K562 (cell line): Measurements from ENCODE around the gene MED31. TPM values are rescaled to one million over a fixed set of nuclear protein-coding genes. Genes with fewer than 3 reads are reported as not detected.

ENCODE experiments used
- ATAC-seq: fragments of 200-7000 bp; cut with Tn5 transposase; 3 replicates; pipeline ENCODE4 v1.9.1; 2020; ENCODE audit warnings: moderate library complexity
- BruUV-seq: library from RNA; stranded (reverse); fragments of 400-500 nt; replicated peaks from 2 replicates; lab custom pipeline; 2021; lab: Mats Ljungman, UMichigan
- CTCF ChIA-PET: fragments of 300-600 bp; formaldehyde crosslinking; extraction: SDS; loops from one replicate; lab custom pipeline; 2021; ENCODE audit warnings: low intra/inter-chr PET ratio; lab: Yijun Ruan, JAX
- POLR2A ChIA-PET: fragments of 300-600, 350-650 bp; sonication (Branson Sonifier 250); formaldehyde crosslinking; extraction: SDS; loops from one replicate; lab custom pipeline; 2021; ENCODE audit warnings: antibody characterized with exemption, inconsistent platforms; lab: Yijun Ruan, JAX
- DNase-seq, 4 experiments: peaks; one replicate each; pipeline versions ENCODE4 v3.0.0 to v3.0.0-alpha.2; 2011 to 2018; ENCODE audit warnings: low spot score in 3 of 4, mixed read lengths in 3 of 4; ENCODE audit errors: extremely low read depth in 1 of 4
- FAIRE-seq: peaks from 2 replicates; lab custom pipeline; 2011; peaks lifted over from hg19 to GRCh38; lab: Jason Lieb, UNC
- H2AFZ ChIP-seq: 2 replicates; pipeline ENCODE4 v1.6.0; 2011; ENCODE audit warnings: low read depth, low read length, control low read depth, inconsistent platforms
- H3K27ac ChIP-seq: fragments of 200-600 bp; 3 replicates; pipeline ENCODE4 v1.8.0; 2011; ENCODE audit warnings: low read depth, mild to moderate bottlenecking, control low read depth, inconsistent platforms, low read length, moderate library complexity, mixed read lengths; ENCODE audit errors: extremely low read depth
- H3K27me3 ChIP-seq, 2 experiments: fragments of 300-600 bp in 1 of 2; 2 replicates in 1 of 2; 3 replicates in 1 of 2; pipeline versions ENCODE4 v1.6.0 to v1.8.0; 2011; ENCODE audit warnings: inconsistent platforms in 2 of 2, low read length in 2 of 2, mild to moderate bottlenecking in 1 of 2, mixed read lengths in 1 of 2, moderate library complexity in 1 of 2; ENCODE audit not compliant: control insufficient read depth in 2 of 2, insufficient read depth in 2 of 2
- H3K36me3 ChIP-seq: fragments of 300-600 bp; 3 replicates; pipeline ENCODE4 v1.8.0; 2011; ENCODE audit warnings: mild to moderate bottlenecking, low read length, inconsistent platforms; ENCODE audit not compliant: control insufficient read depth, insufficient read depth
- H3K4me1 ChIP-seq, 2 experiments: fragments of 200-600 bp in 1 of 2; replicated peaks in 1 of 2; 2 replicates in 1 of 2; 3 replicates in 1 of 2; pipeline versions ENCODE4 v1.5.1 to v1.8.0; 2011; ENCODE audit warnings: inconsistent platforms in 2 of 2, low read length in 2 of 2, mild to moderate bottlenecking in 1 of 2, mixed read lengths in 1 of 2, moderate library complexity in 1 of 2; ENCODE audit not compliant: control insufficient read depth in 2 of 2, insufficient read depth in 2 of 2
- H3K4me2 ChIP-seq: 2 replicates; pipeline ENCODE4 v1.6.1; 2011; ENCODE audit warnings: low read length, control low read depth, inconsistent platforms, mixed read lengths; ENCODE audit not compliant: insufficient read depth
- H3K4me3 ChIP-seq: fragments of 200-600 bp; sonication (generic), shearing (Covaris generic); 2 replicates; pipeline ENCODE4 v1.5.1; 2016; ENCODE audit warnings: control low read depth, inconsistent platforms
- H3K79me2 ChIP-seq: fragments of 200-600 bp; 3 replicates; pipeline ENCODE4 v1.8.0; 2011; ENCODE audit warnings: low read length, inconsistent platforms; ENCODE audit not compliant: control insufficient read depth, insufficient read depth
- H3K9ac ChIP-seq, 2 experiments: 2 replicates each; pipeline versions ENCODE4 v1.6.0 to v1.6.1; 2011; ENCODE audit warnings: low read depth in 2 of 2, low read length in 2 of 2, control low read depth in 1 of 2, inconsistent platforms in 1 of 2, mild to moderate bottlenecking in 1 of 2, mixed read lengths in 1 of 2; ENCODE audit not compliant: insufficient read depth in 1 of 2
- H3K9me1 ChIP-seq: one replicate; pipeline ENCODE4 v1.6.0; 2011; ENCODE audit warnings: inconsistent platforms, mild to moderate bottlenecking, low read length, moderate library complexity; ENCODE audit not compliant: control insufficient read depth, insufficient read depth
- H3K9me3 ChIP-seq: replicated peaks from 2 replicates; pipeline ENCODE4 v1.5.1; 2011; ENCODE audit warnings: low read depth, low read length, inconsistent platforms; ENCODE audit not compliant: control insufficient read depth, insufficient read depth
- H4K20me1 ChIP-seq: replicated peaks from 2 replicates; pipeline ENCODE4 v1.6.1; 2011; ENCODE audit warnings: low read length, inconsistent platforms, mixed read lengths; ENCODE audit not compliant: control insufficient read depth, insufficient read depth
- CEBPG ChIP-seq, 3 experiments: fragments of 200-800 bp in 1 of 3; sonication (Bioruptor generic) in 1 of 3; sonication (generic) in 1 of 3; formaldehyde crosslinking in 1 of 3; IDR thresholded peaks in 2 of 3; conservative IDR thresholded peaks in 1 of 3; 2 replicates each; pipeline versions ENCODE4 v1.6.1 to v1.8.0; 2016 to 2022; ENCODE audit warnings: missing compliant biosample characterization in 2 of 3, missing genetic modification characterization in 2 of 3, mild to moderate bottlenecking in 1 of 3, missing genetic modification reagents in 1 of 3
- EP300 ChIP-seq: IDR thresholded peaks from 2 replicates; pipeline ENCODE4 v1.6.1; 2012; ENCODE audit warnings: low read length, improper control_type of control experiment
- GATAD2B ChIP-seq: fragments of 450-650 bp; IDR thresholded peaks from 2 replicates; pipeline ENCODE4 v1.6.1; 2017; ENCODE audit warnings: mild to moderate bottlenecking, borderline replicate concordance
- ILF3 ChIP-seq: fragments of 450-650 bp; IDR thresholded peaks from 2 replicates; pipeline ENCODE4 v1.6.1; 2018; ENCODE audit warnings: antibody characterized with exemption, mild to moderate bottlenecking, moderate library complexity, borderline replicate concordance
- XRCC5 ChIP-seq: fragments of 200-400 bp; formaldehyde crosslinking; IDR thresholded peaks from 2 replicates; pipeline ENCODE4 v1.6.1; 2017; ENCODE audit warnings: low read depth, mild to moderate bottlenecking, low read length
- YY1 ChIP-seq, 3 experiments: IDR thresholded peaks; 2 replicates each; pipeline ENCODE4 v1.6.1; 2011; ENCODE audit warnings: low read length in 2 of 3, mild to moderate bottlenecking in 2 of 3, moderate library complexity in 2 of 3, borderline replicate concordance in 1 of 3, control low read depth in 1 of 3, low read depth in 1 of 3; ENCODE audit not compliant: insufficient read depth in 3 of 3, insufficient replicate concordance in 2 of 3, control insufficient read depth in 1 of 3, insufficient read length in 1 of 3; ENCODE audit errors: extremely low read depth in 1 of 3
- ZFP36 ChIP-seq: fragments of 150-350 bp; IDR thresholded peaks from 2 replicates; pipeline ENCODE4 v1.6.1; 2018; ENCODE audit warnings: low read length, low read depth; ENCODE audit not compliant: partially characterized antibody
- ZNF586 ChIP-seq: fragments of 450-650 bp; formaldehyde crosslinking; conservative IDR thresholded peaks from 2 replicates; pipeline ENCODE4 v1.4.0; 2020; ENCODE audit warnings: mild to moderate bottlenecking, moderate library complexity
- WGBS: fragments of 100-300 bp; shearing (Covaris generic); methylation state at CpG from one replicate; pipeline ENCODE4 v1.1.6; 2016; ENCODE audit warnings: low coverage, mixed read lengths; ENCODE audit not compliant: insufficient coverage; ENCODE audit errors: missing lambda C conversion rate; 5-methylcytosine and 5-hydroxymethylcytosine counted together
- in situ Hi-C: fragments of 300-500 bp; cut with MboI; formaldehyde crosslinking; loops from 4 replicates; pipeline ENCODE4 v1.15.0; 2018; ENCODE audit warnings: inconsistent platforms, mixed read lengths
- intact Hi-C: fragments of 100-400 bp; cut with micrococcal nuclease; formaldehyde crosslinking; loops from 2 replicates; pipeline ENCODE4 v1.14.2; 2022
- polyA plus RNA-seq, 8 experiments: library from polyadenylated mRNA; depleted of rRNA in 4 of 8; stranded (reverse) in 5 of 8; unstranded in 3 of 8; fragments of >200 nt; fragmentation: Nextera tagmentation in 2 of 8; fragmentation: Illumina TruSeq in 1 of 8; extraction: Ambion mirVana in 2 of 8; extraction: Trizol in 1 of 8; gene quantifications; 2 replicates each; pipeline versions ENCODE4 v1.2.1 to v1.2.3, GENCODE V29; 2011 to 2014; ENCODE audit warnings: inconsistent platforms in 1 of 8, missing spikeins in 1 of 8
- total RNA-seq, 7 experiments: library from RNA; depleted of rRNA in 6 of 7; stranded (reverse); fragments of >200 nt in 6 of 7; fragmentation: Illumina TruSeq in 2 of 7; extraction: Trizol in 2 of 7; gene quantifications; 2 replicates each; pipeline versions ENCODE4 v1.2.1 to v1.2.3, GENCODE V29; 2011 to 2021; ENCODE audit warnings: low replicate concordance in 1 of 7
- TF ChIP-seq, protein P1 (sequence below), 2 experiments: fragments of 450-650 bp; IDR thresholded peaks; 2 replicates each; pipeline ENCODE4 v1.6.1; 2016; ENCODE audit warnings: mild to moderate bottlenecking in 2 of 2, borderline replicate concordance in 1 of 2, low read depth in 1 of 2, moderate library complexity in 1 of 2

The MED31 gene
- total and polyA plus RNA-seq, 9 of the 15 experiments (the other 6 are each of a cell fraction or from before 2014, with no cell fraction given): 6.4 to 39.9 (median 14.6) TPM

DNA sequence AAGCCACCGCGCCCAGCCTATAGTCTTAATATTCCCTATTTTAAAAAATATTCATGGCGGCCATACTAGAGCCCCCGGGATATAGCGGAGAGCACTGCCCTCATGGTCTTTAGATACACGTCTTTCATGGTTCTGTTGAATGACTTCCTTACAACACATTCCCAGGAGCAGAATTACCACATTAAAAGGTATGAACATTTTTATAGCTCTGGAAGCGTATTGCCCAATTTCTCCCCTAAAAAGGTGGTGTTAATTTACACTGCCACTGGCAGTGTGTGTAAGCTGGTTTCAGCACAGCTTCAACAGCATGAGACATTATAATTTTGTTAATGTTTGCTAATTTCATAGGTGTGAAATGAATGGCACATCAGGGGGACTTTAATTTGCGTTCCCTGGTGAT, 19.2 kb upstream of the MED31 start:
- intact Hi-C loops: no loop called here
- peaks cover 6 to 48% of the 10 kb centered on the region in 2 experiments; a peak in 4 of 5 replicates for H3K27me3 ChIP-seq
- no peak overlapping the region for H3K4me3 ChIP-seq
- H3K27ac ChIP-seq: no peak overlapping the region
- H3K9me3 ChIP-seq: no peaks in the 10 kb centered on the region
- no peaks in the 10 kb centered on the region for H3K79me2 ChIP-seq
- WGBS: 25% methylated on average over 8 of the region's 8 CpGs
- TF ChIP-seq GATAD2B (no peak), XRCC5 (no peak), ZNF586 (CRISPR knock-in tag) (no peak), ILF3 (no peak), CEBPG (CRISPR knock-in tag; IDR thresholded peaks at IDR 0.05) (no peak), CEBPG (tag; conservative IDR thresholded peaks at IDR 0.05 in 1 of 2, IDR thresholded peaks at IDR 0.05 in 1 of 2) (no peak), YY1 (IDR thresholded peaks at IDR 0.05; ENCODE audit: borderline replicate concordance in 1 of 3, control insufficient read depth in 1 of 3, extremely low read depth in 1 of 3, insufficient read depth in 3 of 3, insufficient read length in 1 of 3, insufficient replicate concordance in 2 of 3, low read depth in 1 of 3, low read length in 2 of 3) (no peak), ZFP36 (no peak), EP300 (no peak)
- TF ChIP-seq, protein P1, sequence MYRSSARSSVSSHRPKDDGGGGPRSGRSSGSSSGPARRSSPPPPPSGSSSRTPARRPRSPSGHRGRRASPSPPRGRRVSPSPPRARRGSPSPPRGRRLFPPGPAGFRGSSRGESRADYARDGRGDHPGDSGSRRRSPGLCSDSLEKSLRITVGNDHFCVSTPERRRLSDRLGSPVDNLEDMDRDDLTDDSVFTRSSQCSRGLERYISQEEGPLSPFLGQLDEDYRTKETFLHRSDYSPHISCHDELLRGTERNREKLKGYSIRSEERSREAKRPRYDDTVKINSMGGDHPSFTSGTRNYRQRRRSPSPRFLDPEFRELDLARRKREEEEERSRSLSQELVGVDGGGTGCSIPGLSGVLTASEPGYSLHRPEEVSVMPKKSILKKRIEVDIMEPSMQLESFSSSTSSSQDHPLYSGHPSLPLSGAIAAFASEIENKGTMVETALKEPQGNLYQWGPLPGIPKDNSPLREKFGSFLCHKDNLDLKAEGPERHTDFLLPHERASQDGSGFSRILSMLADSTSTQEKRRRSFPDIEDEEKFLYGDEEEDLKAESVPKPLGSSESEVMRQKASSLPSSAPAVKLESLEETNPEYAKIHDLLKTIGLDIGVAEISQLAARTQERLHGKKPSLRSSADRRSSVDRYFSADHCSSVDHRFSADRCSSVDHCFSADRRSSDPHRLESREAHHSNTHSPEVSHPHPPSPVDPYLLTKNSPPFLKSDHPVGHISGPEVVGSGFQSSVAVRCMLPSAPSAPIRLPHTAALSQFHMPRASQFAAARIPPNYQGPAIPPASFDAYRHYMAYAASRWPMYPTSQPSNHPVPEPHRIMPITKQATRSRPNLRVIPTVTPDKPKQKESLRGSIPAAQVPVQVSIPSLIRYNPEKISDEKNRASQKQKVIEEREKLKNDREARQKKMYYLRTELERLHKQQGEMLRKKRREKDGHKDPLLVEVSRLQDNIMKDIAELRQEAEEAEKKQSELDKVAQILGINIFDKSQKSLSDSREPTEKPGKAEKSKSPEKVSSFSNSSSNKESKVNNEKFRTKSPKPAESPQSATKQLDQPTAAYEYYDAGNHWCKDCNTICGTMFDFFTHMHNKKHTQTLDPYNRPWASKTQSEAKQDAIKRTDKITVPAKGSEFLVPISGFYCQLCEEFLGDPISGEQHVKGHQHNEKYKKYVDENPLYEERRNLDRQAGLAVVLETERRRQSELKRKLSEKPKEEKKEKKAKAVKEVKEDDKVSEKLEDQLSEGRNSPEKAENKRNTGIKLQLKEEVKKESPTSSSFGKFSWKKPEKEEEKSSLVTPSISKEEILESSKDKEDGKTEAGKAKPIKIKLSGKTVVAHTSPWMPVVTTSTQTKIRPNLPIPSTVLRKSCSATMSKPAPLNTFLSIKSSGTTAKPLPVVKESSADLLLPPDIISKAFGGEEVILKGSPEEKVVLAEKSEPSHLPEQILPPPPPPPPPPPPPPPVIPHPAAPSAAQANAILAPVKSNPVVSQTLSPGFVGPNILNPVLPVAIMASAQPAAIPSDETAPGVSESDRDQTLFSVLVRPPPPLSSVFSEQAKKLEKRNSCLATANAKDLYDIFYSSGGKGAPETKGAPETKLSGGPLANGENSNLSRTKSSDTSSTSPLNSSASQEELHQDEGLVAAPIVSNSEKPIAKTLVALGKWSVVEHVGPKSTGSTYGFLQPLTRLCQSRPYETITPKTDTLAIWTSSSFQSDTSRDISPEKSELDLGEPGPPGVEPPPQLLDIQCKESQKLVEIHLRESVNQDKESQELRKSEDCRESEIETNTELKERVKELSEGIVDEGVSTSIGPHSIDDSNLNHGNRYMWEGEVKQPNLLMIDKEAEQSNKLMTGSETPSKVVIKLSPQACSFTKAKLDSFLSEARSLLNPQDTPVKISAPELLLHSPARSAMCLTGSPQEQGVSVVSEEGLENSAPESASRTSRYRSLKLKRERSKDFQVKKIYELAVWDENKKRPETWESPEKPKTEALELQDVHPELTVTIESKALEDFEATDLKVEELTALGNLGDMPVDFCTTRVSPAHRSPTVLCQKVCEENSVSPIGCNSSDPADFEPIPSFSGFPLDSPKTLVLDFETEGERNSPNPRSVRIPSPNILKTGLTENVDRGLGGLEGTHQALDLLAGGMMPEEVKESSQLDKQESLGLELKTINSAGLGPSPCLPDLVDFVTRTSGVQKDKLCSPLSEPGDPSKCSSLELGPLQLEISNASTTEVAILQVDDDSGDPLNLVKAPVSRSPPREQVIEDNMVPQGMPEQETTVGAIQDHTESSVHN (IDR thresholded peaks at IDR 0.05; ENCODE audit: borderline replicate concordance in 1 of 2, low read depth in 1 of 2): no peak
- TF ChIP-seq, all 486 proteins: peak for 0
- no peaks in the 10 kb centered on the region for H3K9me1 ChIP-seq
- POLR2A ChIA-PET: no interaction called here
- FAIRE-seq (no peak), ATAC-seq (no peak), DNase-seq (no peak)
- no peak overlapping the region for H3K4me2 ChIP-seq
- in situ Hi-C loops: no loop called here
- CTCF ChIA-PET: no interaction called here
- no TSS peak for BruUV-seq
- no peaks in the 10 kb centered on the region for H3K36me3 ChIP-seq
- no peak overlapping the region for H2AFZ ChIP-seq
- no peaks in the 10 kb centered on the region for H4K20me1 ChIP-seq
- H3K9ac ChIP-seq: no peak overlapping the region
- H3K4me1 ChIP-seq: no peaks in the 10 kb centered on the region; a peak in 1 of 5 replicates
